Measurements from ENCODE around the gene MAST2.

DNA sequence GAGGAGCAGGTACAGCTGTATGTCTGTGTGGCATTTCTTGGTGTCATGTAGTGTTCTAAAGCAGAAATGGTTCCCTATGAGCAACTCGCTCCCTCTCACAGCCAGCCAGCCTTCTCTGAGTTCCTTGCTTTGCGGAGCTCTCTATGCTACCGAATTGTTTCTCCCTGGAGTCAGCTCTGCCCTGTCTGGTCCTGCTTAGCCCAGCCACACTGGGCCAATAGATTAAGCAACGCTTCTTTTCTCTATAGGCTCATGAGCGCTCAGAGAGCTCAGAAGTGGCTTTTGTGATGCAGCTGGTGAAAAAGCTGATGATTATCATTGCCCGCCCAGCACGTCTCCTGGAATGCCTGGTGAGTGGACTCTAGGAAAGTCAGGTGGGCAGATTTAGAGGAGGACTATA is 215.9 kb downstream of the MAST2 start:
- TF ChIP-seq, protein P1, sequence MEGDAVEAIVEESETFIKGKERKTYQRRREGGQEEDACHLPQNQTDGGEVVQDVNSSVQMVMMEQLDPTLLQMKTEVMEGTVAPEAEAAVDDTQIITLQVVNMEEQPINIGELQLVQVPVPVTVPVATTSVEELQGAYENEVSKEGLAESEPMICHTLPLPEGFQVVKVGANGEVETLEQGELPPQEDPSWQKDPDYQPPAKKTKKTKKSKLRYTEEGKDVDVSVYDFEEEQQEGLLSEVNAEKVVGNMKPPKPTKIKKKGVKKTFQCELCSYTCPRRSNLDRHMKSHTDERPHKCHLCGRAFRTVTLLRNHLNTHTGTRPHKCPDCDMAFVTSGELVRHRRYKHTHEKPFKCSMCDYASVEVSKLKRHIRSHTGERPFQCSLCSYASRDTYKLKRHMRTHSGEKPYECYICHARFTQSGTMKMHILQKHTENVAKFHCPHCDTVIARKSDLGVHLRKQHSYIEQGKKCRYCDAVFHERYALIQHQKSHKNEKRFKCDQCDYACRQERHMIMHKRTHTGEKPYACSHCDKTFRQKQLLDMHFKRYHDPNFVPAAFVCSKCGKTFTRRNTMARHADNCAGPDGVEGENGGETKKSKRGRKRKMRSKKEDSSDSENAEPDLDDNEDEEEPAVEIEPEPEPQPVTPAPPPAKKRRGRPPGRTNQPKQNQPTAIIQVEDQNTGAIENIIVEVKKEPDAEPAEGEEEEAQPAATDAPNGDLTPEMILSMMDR (IDR thresholded peaks at IDR 0.05), result no peak
- no peak for TF ChIP-seq POLR2A (IDR thresholded peaks at IDR 0.05)

Measured in breast epithelium (tissue), 3 donors.